Measurements from ENCODE around the gene DOHH. TPM values are rescaled to one million over a fixed set of nuclear protein-coding genes. Genes with fewer than 3 reads are reported as not detected.
A peak's percentile ranks its signal among the peaks of the same experiment; 100 is the strongest.

DOHH gene
- total and polyA plus RNA-seq, 9 of the 15 experiments (the other 6 are each of a cell fraction or from before 2014, with no cell fraction given) = 0.14 to 47.2 (median 5.1) TPM

GRCh38 chr19:3496392-3497273 lies 3.8 kb downstream of the DOHH start:
- intact Hi-C loops (cut with micrococcal nuclease) = no loop called here
- POLR2A ChIA-PET = interaction anchor here (0.6 to 1.3 kb wide), 4 partner anchors 17 to 489 kb away, joined by 3 to 4 read pairs (median 3); no protein-coding TSS in a partner anchor
- TF ChIP-seq RBM25 (IDR thresholded peaks at IDR 0.05; ENCODE audit: low read depth, low read length, severe bottlenecking) (peak; percentile 38), E2F4 (CRISPR knock-in tag; IDR thresholded peaks at IDR 0.05; ENCODE audit: low read depth) (no peak), BCOR (IDR thresholded peaks at IDR 0.05) (peak; percentile 65), HDAC8 (tag; IDR thresholded peaks at IDR 0.05) (no peak), ZBTB43 (CRISPR knock-in tag; IDR thresholded peaks at IDR 0.05) (no peak), HOXB6 (CRISPR knock-in tag; IDR thresholded peaks at IDR 0.05; ENCODE audit: borderline replicate concordance) (no peak), RBFOX2 (IDR thresholded peaks at IDR 0.05; ENCODE audit: low read depth, low read length) (0 out of 2 replicates have a peak, but pooled peaks have one; percentile 27), ZFP36 (IDR thresholded peaks at IDR 0.05; ENCODE audit: low read depth, low read length, partially characterized antibody) (peak; percentile 41), POLR2G (IDR thresholded peaks at IDR 0.05; ENCODE audit: low read depth, low read length) (0 out of 2 replicates have a peak, but pooled peaks have one; percentile 24), CHCHD3 (CRISPR knock-in tag; IDR thresholded peaks at IDR 0.05) (no peak)

More at GRCh38 chr19:3496392-3497273, 3.8 kb downstream of the DOHH start:
- BruUV-seq (replicated peaks) = no TSS peak
- Histone ChIP-seq H2AFZ (ENCODE audit: low read depth, low read length) (no peak overlapping the region), H3K4me1 (replicated peaks in 1 of 2; ENCODE audit: control insufficient read depth in 2 of 2, insufficient read depth in 2 of 2, low read length in 2 of 2) (peaks cover 5 to 25% of the 10 kb centered on the region in 2 experiments; a peak in 4 of 5 replicates), H3K27me3 (ENCODE audit: control insufficient read depth in 2 of 2, insufficient read depth in 2 of 2, low read length in 2 of 2) (no peaks in the 10 kb centered on the region), H4K20me1 (replicated peaks; ENCODE audit: control insufficient read depth, insufficient read depth, low read length) (no peaks in the 10 kb centered on the region), H3K9me3 (replicated peaks; ENCODE audit: control insufficient read depth, insufficient read depth, low read depth, low read length) (no peaks in the 10 kb centered on the region), H3K9me1 (ENCODE audit: control insufficient read depth, insufficient read depth, low read length) (no peaks in the 10 kb centered on the region), H3K4me3 (no peak overlapping the region), H3K27ac (ENCODE audit: extremely low read depth, low read depth, low read length) (no peak overlapping the region), H3K36me3 (ENCODE audit: control insufficient read depth, insufficient read depth, low read length) (peaks cover 66% of the 10 kb centered on the region), H3K79me2 (ENCODE audit: control insufficient read depth, insufficient read depth, low read length) (peaks cover 38% of the 10 kb centered on the region), H3K9ac (ENCODE audit: insufficient read depth in 1 of 2, low read depth in 2 of 2, low read length in 2 of 2) (peak overlapping the region in 1 of 2 experiments; percentile 31; a peak in 1 of 4 replicates), H3K4me2 (ENCODE audit: insufficient read depth, low read length) (no peak overlapping the region)
- in situ Hi-C loops (cut with MboI) = no loop called here
- 95% methylated on average over 26 of the region's 32 CpGs for WGBS (ENCODE audit: insufficient coverage, low coverage, missing lambda C conversion rate)
- no peak for ATAC-seq
- no peak for DNase-seq (ENCODE audit: extremely low read depth in 1 of 4, low spot score in 3 of 4)
- no peak for FAIRE-seq
- CTCF ChIA-PET (ENCODE audit: low intra/inter-chr PET ratio) = interaction anchor here (0.8 kb wide), 1 partner anchor 12 kb away, joined by 3 read pairs; no protein-coding TSS in a partner anchor
